Coronary artery (tissue), 2 donors: Measurements from ENCODE around the gene PFDN6.
A peak's percentile ranks its signal among the peaks of the same experiment; 100 is the strongest.

ENCODE experiments used
- DNase-seq: peaks from one replicate; pipeline ENCODE4 v3.0.0-alpha.2; 2017; ENCODE audit warnings: low spot score
- H3K27ac ChIP-seq, 2 donors: fragments of 200-600 bp; sonication (generic); one replicate each; pipeline ENCODE4 v1.5.1; 2016 to 2019
- H3K4me3 ChIP-seq: fragments of 200-600 bp; sonication (generic); 2 replicates; pipeline ENCODE4 v1.5.1; 2016; ENCODE audit warnings: mild to moderate bottlenecking, moderate library complexity
- TF ChIP-seq, protein P1 (sequence below): fragments of 200-600 bp; sonication (generic); IDR thresholded peaks from one replicate; pipeline ENCODE4 v1.5.1; 2019; ENCODE audit warnings: antibody characterized with exemption

Gene PFDN6

DNA sequence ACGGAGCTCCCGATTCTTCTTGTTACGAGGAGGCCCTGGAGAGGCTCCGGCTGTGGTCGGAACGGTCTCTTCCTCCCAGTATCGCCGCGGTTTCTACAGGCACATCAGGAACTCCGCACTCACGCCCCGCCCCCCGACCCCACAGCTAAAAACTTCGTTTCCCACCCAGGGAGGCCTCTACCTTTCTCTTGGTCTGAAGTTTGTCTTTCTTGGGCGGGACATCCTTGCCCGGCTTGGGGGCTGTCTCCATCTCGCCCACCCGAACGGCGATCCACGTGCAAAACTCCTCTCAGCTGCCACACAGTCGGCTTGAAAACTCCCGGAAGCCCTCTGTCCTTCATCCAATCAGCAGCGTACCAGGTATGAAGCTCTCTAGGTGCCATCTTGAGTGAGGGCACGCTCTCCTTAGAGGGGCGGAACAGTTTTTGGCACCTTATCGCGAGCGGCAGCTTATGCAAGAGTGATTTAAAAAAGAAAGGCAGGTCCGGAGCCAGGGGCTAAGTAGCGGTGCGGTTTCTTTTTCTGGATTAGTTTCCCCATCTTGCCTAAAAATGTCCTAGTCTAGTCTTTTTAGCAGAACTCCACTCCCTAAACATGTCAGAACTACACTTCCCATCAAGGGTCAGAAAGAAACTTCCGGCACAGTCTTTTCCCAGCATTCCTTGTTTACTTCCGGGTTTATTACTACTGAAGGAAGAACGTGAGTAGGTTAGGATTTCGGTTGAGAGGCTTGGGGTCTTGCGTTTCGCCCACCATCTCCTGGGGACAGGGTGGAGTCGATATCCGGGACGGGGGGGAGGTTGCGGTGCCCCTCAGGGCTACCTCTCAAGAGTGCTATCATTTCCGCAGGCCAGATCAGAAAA lies at the start of gene PFDN6, which contains the start of gene WDR46:
Gene PFDN6, plus strand, starts transcription at position 681 of the 863 bp plus-strand sequence. CDS start 256 bp downstream, outside the sequence.
Gene WDR46, minus strand, starts transcription at position 319 of the 863 bp plus-strand sequence. Its CDS starts 69 bp downstream, at position 250.
- TF ChIP-seq, protein P1, sequence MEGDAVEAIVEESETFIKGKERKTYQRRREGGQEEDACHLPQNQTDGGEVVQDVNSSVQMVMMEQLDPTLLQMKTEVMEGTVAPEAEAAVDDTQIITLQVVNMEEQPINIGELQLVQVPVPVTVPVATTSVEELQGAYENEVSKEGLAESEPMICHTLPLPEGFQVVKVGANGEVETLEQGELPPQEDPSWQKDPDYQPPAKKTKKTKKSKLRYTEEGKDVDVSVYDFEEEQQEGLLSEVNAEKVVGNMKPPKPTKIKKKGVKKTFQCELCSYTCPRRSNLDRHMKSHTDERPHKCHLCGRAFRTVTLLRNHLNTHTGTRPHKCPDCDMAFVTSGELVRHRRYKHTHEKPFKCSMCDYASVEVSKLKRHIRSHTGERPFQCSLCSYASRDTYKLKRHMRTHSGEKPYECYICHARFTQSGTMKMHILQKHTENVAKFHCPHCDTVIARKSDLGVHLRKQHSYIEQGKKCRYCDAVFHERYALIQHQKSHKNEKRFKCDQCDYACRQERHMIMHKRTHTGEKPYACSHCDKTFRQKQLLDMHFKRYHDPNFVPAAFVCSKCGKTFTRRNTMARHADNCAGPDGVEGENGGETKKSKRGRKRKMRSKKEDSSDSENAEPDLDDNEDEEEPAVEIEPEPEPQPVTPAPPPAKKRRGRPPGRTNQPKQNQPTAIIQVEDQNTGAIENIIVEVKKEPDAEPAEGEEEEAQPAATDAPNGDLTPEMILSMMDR, result no peak
- Histone ChIP-seq H3K27ac (peak within 1 kb of the TSS; percentile 43 to 80), H3K4me3 (peak within 1 kb of the TSS; percentile 76)
- peak; percentile 91 for DNase-seq

DNA sequence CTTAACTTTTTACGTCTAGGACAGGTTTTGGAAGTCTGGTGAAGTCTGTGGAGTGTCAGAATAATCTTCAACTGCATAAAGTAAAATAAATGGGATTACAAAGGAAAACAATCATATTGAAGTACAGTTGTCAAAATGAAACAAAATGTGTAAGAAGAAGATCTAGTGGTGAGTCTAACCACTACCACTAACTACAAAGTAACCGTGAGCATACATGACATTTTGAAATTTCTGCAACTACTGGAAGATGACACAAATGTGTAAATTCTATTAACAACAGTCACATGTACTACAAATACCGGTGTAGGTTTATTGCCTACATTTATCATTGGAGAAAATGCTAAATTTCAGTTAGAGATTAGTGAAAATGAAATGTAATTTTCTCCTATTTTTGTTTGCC lies 47.4 kb upstream of the PFDN6 start:
- H3K4me3 ChIP-seq, result no peak overlapping the region
- H3K27ac ChIP-seq, result no peak overlapping the region
- no peak for DNase-seq
- TF ChIP-seq, protein P1, result no peak

DNA sequence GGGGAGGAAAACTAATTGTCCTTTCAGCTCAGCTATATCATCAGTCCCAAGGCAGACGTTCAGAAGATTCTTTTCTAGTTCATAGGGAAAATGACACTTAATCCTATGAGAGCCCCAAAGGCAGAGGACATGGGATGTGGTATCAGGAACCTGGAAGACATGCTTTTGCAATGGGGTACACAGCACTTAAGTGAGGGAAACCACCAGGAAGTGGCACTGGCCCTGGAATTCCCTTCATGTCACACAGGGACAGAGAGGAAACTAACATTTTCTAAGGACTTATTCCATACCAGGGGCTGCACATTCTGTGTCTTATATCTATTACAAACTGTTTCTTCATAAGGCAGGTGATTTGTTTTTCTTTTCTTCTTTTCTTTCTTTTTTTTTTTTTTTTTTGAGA lies 45.9 kb upstream of the PFDN6 start:
- TF ChIP-seq, protein P1, result no peak
- H3K27ac ChIP-seq, result no peak overlapping the region
- DNase-seq, result no peak
- no peak overlapping the region for H3K4me3 ChIP-seq

DNA sequence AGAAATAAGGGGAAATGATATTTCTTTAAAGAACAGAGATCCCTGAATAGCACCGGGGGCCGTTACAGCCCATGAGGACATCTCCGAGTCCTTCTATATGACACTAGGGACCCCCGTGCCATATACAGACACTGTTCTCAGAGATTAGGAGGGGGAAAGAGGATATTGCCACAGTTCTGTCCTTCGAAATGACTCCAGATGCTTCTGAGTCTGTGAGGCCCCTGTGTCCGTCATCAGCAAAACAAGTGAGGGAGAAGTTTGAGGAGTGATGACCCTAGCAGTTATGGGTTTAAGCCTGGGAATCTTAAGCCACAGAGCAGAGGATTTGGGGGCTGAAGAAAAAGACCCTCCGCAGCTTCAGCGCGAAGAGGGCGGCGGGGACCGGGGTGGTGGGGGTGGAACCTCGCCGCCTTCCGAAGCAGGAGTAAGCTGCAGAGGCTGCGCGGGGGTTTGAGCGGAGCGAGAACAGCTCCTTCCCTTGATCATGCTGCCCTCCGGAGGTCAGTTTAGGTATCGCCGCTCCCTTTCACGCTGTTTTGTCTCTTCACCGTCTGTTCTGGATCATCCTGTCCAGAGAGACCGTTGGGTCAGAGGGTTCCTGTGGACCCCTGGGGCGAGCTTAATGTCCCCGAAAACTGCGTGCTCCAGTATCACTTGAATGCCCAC lies 41.3 kb upstream of the PFDN6 start:
- H3K4me3 ChIP-seq, result peak overlapping the region; percentile 76
- TF ChIP-seq, protein P1, result peak; percentile 99
- peak overlapping the region; percentile 92 to 95 for H3K27ac ChIP-seq
- peak; percentile 90 for DNase-seq

DNA sequence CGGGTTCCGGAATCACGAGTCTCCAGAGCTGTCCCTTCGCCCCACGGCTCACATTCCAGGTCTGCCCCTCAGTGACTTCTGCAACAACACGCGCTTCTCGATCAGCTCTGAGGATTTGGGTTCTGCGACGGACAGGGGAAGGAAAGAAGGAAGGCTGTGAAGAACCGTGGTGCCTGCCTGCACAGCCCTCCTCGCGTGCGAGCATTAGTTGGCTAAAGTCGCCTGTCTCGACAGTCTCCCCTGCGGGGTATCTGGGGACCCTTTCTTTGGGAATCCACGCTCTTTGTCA lies 40.8 kb upstream of the PFDN6 start:
- peak overlapping the region; percentile 76 for H3K4me3 ChIP-seq
- no peak for DNase-seq

DNA sequence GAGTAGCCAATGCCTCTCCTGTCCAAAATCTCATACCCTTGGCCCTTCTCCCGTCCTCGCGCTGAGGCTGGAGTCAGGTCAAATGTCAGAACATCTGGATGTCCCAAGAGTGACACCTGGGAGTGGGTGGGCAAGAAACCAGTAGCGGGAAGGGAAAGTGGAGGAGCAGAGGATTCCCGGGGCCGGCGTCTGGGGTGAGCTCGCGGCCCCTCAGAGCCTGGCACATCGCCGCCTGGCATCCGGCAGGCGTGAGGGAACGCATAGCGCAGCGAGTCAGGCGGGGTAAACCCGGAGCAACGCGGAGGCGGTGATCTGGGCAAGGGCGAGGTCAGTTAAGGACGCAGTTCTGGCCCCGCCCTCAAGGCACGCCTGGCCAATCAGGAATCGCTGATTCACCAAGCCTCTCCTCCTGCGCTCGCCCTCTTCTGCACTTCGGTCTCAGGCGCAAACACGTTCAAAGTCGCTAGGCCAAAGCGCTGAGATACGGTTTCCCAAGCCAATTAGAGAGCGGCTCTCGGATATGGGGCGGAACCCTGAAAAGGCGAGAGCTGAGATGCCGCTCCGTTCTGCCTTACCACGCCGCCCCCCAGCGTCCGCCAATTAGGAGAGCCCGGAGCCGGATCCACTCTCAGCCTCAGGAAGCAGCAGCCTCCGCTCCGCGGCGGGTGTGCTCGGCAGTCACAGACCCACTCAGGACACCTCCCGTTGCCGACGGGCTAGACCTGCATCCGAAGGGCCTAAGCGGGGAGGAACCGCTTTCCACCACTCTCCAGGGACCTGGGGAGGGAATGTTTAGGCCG lies 40.3 kb upstream of the PFDN6 start:
- Histone ChIP-seq H3K27ac (peak overlapping the region; percentile 92 to 95), H3K4me3 (peak overlapping the region; percentile 76)
- DNase-seq, result peak; percentile 99
- TF ChIP-seq, protein P1, result no peak

More for the DNA sequence above, 40.8 kb upstream of the PFDN6 start:
- TF ChIP-seq, protein P1, result no peak
- H3K27ac ChIP-seq, result peak overlapping the region; percentile 92 to 95
